Activated naive CD4-positive, alpha-beta T cell treated with Interleukin-2 at 50 U/mL for 16 hours (primary cell): ENCODE data around the gene GALNS.
"Not testable (repeated sequence)": the region's sequence is repeated elsewhere in the genome, so short reads cannot be mapped to it uniquely, and the experiment has no call there.

ENCODE experiments used
- DNase-seq: peaks from one replicate; pipeline ENCODE4 v3.0.0-alpha.2; 2020

GALNS gene

DNA sequence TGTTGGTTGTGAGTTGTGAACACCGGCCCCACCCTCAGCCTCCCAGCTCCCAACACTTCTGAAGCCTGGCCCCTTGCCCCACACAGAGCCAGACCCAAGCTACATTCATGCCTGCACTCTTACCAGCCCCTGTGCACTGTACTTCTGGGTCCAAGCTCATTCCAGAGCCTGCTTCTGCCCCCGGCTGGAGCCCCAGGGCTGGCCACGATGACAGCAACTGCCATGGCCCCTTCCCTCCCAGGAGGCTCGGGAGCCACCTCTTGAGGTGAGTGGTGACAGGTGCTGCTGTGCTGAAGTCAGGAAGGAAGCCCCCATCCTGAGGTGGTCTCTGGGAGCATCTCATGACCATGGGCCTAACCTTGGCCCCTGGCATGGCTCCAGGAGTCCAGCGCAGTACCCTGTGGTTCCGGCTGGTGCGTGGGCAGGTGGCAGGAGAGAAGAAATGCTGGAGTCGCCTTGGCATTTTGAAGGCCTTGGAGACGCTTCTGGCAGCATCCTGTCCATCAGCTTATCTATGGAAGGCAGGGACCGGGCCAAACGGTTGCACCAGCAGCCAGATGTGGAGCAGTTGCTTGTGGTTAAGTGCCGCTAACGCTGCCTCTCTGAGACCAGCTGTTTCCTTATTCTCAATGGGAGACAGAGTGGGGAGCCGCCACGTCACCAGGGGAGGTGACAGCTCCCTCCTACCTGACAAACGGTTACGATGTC, 57.0 kb downstream of the GALNS start:
- DNase-seq = no peak

- no peak for DNase-seq
Measured at GRCh38 chr16:88798772-88799455, 57.8 kb downstream of the GALNS start.

DNA sequence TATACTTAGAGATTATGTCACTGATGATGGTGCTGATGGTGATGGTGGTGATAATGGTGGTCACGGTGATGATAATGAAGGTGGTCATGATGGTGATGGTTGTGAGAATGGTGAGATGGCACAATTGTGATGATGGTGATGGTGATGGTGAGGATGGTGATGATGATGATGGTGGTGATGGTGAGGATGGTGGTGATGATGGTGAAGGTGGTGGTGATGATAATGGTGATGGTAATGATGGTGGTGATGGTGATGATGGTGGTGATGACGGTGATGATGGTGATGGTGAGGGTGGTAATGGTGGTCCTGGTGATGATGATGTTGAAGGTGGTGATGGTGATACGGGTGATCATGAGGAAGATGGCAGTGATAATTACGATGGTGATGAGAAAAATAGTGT, 58.7 kb downstream of the GALNS start:
- DNase-seq = no peak

GRCh38 chr16:88796278-88796677, 60.5 kb downstream of the GALNS start:
- DNase-seq = no peak

DNA sequence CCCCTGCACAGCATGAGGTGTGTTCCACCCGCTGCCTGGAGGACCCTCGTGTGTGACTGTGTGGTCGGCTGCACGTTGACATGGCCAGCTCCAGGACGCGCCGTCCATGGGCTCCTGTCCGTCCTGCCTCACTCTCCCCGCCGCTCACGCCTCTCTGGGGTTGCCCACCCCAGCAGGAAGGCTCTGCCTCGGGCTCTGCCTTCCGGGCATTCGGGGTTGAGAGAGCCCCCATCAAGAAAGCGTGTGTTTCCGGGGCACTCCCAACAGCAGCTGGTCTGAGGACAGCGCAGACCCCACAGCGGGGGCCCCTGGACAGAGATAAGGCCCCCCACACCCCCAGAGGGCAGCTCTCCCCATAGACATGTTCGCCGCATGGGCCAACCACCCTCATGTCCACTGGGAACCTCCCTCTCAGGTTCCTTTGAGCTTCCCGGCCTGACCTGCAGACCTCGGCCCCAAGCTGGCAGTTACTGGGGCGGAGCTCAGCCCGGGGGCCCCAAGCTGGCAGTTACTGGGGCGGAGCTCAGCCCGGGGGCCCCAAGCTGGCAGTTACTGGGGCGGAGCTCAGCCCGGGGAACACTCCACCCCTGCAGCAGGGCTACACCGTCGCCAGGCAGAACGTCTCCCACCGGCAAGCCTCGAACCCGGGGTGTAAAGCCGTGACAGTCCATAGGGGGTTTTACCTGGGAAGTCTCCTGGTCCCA, 63.3 kb downstream of the GALNS start:
- DNase-seq = no peak

- DNase-seq = no peak
Measured at GRCh38 chr16:88792668-88793250, 64.0 kb downstream of the GALNS start.

DNA sequence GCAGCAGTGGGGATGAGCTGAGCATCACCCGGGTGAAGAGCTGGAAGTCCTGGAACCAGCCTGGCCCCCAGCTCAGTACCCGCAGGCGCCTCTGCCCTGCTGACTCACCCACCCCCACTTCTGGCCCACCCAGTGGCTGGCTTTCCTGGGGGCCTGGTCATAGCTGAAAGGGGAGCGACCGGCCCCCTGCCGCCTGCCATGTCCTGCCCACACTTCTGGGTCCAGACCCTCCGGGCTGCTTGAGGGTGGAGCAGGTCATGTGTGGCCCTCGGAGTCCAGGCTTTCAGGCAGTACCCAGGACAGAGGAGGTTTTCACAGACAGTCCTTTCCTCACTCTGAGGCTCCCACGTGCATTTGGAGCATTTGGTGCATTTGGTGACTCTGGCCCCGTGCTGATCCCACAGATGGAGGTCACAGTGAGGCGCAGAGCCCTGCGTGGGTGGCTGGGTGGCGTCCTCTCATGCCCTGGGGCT, 64.6 kb downstream of the GALNS start:
- DNase-seq = no peak

DNA sequence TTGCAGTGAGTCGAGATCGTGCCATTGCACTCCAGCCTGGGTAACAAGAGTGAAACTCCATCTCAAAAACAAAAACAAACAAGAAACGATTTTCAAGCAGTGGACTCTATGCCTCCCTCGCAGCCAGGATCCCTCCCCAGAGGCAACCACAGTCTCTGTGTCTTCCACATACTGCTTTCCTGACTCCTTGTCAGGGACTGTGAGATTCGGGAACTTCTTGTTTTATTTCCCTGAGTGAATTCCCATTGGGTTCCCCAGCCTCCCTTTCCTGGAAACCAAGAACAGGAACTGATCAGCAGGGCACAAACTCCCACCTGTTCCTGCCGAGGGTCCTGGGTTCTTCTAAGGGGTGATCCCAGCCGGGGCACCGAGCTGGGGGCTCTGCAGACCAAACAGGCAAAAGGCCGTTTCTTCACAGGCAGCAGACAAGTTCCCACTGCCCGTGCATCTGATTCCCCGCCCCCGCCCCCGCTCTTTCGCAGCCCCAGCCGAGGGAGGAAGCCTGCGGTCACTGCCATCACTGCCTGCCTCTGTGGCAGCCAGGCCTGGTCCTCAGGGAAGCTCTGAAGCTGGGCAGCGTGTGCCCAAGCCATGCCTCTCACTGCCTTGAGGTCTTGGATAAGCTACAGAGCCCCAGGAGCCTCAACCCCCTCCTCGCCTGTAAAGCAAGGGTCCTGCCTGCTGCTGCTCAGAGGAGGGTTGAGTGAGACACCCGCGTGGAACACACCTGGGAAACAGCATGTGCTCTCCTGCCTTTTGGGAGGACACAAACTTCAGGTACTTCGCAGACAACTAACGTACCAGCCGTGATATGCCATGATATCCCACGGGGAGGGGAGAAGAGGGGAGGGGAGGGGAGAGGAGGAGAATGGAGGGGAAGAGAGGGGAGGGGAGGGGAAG, 66.2 kb downstream of the GALNS start:
- peak; percentile 67 for DNase-seq

DNA sequence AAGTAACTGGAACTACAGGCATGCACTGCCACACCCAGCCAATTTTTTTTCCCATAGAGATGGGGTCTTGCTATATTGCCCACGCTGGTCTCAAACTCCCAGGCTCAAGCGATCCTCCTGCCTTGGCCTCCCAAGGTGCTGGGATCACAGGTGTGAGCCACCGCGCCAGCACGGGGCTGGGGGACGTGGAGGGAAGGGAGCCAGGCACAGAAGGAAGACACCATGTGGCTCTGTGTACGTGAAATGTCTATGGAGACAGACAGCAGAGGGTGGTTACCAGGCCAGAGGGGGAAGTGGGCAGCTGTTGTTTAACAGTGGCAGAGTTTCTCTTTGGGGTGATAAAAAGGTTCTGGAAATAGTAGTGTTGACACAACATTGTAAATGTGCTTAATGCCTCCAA, 67.2 kb downstream of the GALNS start:
- DNase-seq = no peak

GRCh38 chr16:88788749-88789148, 68.0 kb downstream of the GALNS start:
- not testable (repeated sequence) for DNase-seq

DNA sequence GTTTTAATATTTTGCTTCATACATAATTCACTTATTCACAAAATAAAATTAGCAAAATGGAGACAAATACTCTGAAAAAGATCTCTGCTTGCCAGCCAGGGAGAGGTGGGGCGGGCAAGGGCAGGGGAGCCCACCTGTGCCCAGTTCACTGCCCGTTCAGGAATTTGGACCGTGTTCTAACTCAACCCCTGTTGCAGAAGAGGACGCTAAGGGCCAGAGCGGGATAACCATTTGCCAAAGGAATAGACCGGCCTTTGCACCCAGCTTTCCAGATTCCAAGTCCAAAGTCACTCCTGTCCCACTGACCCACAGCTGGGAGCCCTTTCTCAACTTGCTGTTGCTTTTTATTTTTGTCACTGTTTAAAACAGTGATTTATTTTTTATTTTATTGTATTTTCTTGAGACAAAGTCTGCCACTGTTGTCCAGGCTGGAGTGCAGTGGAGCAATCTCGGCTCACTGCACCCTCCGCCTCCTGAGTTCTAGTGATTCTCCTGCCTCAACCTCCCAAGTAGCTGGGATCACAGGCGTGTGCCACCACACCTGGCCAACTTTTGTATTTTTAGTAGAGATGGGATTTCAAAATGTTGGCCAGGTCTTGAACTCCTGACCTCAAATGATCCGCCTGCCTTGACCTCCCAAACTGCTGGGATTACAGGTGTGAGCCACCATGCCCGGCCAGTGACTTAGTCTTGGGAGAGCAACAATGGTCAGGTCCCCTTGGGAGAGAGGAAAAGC, 69.0 kb downstream of the GALNS start:
- DNase-seq = no peak

DNA sequence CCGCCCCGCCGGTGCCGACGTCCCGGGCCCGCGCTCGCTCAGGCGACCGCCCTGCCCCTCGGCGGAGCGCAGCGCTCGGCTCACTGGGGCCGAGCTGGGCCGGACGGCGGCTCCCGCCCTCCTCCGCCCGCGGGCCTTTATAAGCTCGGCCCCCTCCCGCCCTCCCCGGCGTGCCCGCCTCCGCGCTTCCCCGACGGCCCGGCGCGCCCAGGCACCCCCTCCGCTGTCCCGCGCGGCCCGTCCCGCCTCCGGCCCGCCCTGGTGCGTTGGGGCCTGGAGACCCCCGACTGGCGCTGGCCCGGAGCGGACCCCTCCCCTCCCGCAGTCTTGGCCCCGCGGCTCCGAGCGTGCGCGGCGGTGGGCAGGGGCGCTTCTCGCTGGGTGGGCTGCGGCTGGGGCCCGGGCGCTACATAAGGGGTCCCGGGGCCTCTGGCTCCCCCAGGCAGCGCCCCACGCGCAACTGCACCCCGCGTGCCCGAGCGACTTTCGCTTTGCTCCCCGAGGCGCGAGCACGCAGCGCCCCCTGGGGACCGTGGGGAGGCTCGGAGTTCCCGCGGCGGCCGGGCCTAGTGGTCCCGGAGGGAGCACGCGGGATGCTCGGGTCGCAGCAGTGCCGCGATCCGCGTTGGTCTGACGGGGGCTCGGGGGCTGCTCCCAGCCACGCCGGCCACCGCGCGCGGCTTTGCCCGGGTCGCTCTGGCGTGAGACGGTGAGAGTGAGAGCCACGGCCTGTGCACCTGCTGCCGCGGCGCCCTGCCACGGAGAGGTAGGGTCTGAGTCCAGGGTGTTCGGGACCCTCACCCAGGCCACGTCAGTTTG, 71.4 kb downstream of the GALNS start, which contains the start of gene PIEZO1:
TSS of gene PIEZO1 (minus strand) at position 115 of the 819 bp plus-strand sequence. CDS start 256 bp downstream, outside the sequence.
- peak; percentile 84 for DNase-seq

GRCh38 chr16:88784856-88785105, 72.0 kb downstream of the GALNS start:
- no peak for DNase-seq

DNA sequence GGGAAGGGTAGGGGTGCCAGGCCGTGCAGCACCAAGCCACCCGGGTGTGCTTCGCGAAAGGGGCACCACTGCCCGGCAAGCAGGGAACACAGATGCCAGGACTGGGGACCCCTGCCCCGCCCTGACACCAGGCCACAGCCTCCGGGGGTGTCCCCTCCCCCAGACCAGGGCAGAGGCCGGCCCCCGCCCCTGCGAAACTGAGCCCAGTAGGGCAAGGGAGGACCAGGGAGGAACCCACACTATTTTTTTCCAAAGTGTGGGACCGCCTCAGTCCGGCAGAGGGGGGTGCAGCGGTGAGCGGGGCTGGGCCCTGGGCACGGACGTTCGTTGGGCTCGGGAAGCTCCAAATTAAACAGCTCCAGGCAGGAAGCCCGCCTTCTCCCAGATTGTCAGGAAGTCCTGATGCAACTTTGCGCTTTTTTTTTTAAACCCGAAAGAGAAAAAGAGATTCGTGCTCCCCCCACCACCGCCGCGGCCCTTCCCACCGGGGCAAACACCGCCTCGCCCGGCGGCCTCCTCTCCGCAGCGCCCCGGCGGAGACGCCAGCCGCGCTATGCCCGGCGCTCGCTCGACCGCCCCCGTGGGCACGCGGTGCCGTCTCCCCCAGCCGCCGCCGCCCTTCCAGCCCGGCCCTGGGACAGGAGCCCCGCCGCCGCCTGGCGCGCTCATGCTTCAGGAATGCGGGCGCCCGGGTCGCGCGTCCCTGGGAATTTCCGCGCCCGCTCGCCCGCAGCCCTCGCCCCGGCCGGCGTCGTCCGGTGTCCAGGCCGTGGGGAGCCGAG, 72.5 kb downstream of the GALNS start:
- DNase-seq = peak; percentile 57

DNA sequence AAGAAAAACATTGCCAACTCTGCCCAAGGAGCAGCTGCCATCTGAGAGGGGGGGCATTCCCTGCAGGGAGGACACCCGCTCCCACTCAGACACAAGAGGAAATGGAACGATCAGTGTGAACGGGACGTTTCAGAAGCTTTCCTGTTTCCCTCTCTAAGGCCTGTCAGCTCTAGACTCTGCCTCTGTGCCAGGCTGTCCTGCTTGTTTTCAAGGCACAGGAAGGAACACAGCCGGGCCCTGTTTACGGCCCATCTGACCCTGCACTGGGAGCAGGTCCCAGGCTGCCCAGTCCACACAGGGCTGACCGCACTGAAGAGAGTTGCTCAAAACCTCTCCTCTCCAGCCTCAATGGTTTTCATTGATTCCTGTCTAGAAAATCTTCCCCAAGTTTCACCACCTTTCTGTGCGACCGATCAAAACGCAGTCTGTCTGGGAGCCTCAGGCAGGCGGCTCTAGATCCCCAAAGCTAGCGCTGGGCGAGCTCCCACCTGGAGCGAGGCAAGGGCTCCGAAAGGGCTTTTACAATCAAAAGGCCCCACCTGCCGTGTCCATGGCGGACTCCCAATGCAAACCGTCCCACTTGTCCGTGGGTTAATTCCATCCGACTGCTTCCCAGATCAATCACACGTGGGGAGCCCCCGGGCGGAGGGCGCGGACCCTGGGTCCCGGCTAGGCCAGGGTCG, 73.2 kb downstream of the GALNS start:
- DNase-seq = no peak

DNA sequence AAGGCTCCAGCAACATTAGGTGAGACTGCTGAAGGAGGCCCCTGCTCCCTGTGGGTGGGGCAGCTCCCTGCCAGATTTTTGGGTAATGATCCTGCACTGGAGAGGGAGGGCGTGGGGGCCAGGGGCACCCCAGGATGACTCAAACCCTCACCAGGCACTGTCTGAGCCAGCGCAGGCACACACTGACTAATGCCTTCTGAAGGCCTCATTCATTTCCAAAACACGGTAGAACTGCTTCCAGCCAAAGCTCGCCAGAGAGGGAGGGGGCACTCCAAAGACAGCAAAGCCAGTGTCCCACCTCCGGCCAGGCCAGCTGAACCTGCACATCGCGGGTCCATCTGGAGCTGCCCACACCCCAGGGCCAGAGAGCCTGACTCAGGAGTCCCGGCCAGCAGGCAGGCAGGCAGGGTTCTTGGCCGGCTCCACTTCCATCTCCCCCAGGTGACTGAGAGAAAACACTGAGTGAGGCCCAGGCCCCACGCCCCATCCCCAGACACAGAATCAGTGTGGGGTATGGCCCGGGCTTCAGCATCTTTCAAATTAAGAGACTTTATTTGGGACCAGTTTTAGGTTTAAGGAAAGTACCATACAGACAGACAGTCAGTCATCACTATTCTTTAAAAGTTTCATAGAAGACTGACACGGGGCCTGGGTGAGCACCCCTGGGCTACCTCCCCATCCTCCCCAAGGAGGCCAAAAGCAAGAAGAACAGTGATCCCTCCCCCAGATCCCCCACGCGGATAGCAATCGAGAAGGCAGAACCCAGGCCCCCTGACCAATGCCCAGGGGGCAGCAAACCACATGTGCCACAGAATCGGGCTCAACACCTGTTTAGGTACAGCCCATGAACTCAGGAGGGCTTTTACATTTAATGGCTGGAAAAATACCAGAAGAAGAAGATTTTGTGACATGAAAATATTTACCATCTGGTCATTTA, 74.0 kb downstream of the GALNS start:
- DNase-seq = peak; percentile 86

- DNase-seq = peak; percentile 82
Measured at GRCh38 chr16:88781140-88782077, 75.3 kb downstream of the GALNS start.
